AG04450 (cell line): ENCODE measurements around the gene POU6F2. TPM values are rescaled to one million over a fixed set of nuclear protein-coding genes. Genes with fewer than 3 reads are reported as not detected.

Experiments used
- CTCF ChIA-PET: fragments of 300-600, 350-600 bp; formaldehyde crosslinking; extraction: SDS; loops from one replicate; lab custom pipeline; 2022; ENCODE audit warnings: antibody characterized with exemption, inconsistent platforms; lab: Charles Lee
- POLR2A ChIA-PET: fragments of 350-600 bp; formaldehyde crosslinking; extraction: SDS; loops from one replicate; lab custom pipeline; 2021; ENCODE audit warnings: antibody characterized with exemption, inconsistent platforms; lab: Yijun Ruan, JAX
- DNase-seq: peaks from one replicate; pipeline ENCODE4 v3.0.0-alpha.2; 2011; ENCODE audit warnings: low read depth, low spot score
- H3K27ac ChIP-seq: one replicate; pipeline ENCODE4 v1.5.1; 2012; ENCODE audit warnings: low read depth, low read length, control low read depth
- H3K27me3 ChIP-seq: one replicate; pipeline ENCODE4 v1.6.0; 2012; ENCODE audit warnings: low read length; ENCODE audit not compliant: control insufficient read depth, insufficient read depth
- H3K4me3 ChIP-seq: 2 replicates; pipeline ENCODE4 v1.5.1; 2011; ENCODE audit warnings: mild to moderate bottlenecking, low read depth, low read length, control low read depth
- H3K9me3 ChIP-seq: 2 replicates; pipeline ENCODE4 v1.5.1; 2012; ENCODE audit warnings: low read length; ENCODE audit not compliant: control insufficient read depth, insufficient read depth
- CTCF ChIP-seq: IDR thresholded peaks from 2 replicates; pipeline ENCODE4 v1.5.1; 2011; ENCODE audit warnings: low read depth, low read length, control low read depth, inconsistent platforms
- polyA plus RNA-seq: library from polyadenylated mRNA; depleted of rRNA; stranded (reverse); fragments of >200 nt; gene quantifications from 2 replicates; pipeline ENCODE4 v1.2.3, GENCODE V29; 2011

Gene POU6F2
- polyA plus RNA-seq, 1 experiment = not detected

GRCh38 chr7:38934536-38934935 is 43.2 kb upstream of the POU6F2 start:
- no peak for DNase-seq
- H3K27me3 ChIP-seq = peaks cover 8% of the 10 kb centered on the region

GRCh38 chr7:38936641-38937040 is 41.1 kb upstream of the POU6F2 start:
- no peak for TF ChIP-seq CTCF
- DNase-seq = no peak
- CTCF ChIA-PET = no interaction called here
- H3K27me3 ChIP-seq = peaks cover 8% of the 10 kb centered on the region
- POLR2A ChIA-PET = no interaction called here
- no peak overlapping the region for H3K27ac ChIP-seq
- no peak overlapping the region for H3K4me3 ChIP-seq
- no peaks in the 10 kb centered on the region for H3K9me3 ChIP-seq

More at GRCh38 chr7:38934536-38934935, 43.2 kb upstream of the POU6F2 start:
- H3K27ac ChIP-seq = no peak overlapping the region
- no peaks in the 10 kb centered on the region for H3K9me3 ChIP-seq
- H3K4me3 ChIP-seq = no peak overlapping the region
- POLR2A ChIA-PET = no interaction called here
- no peak for TF ChIP-seq CTCF
- CTCF ChIA-PET = no interaction called here

- POLR2A ChIA-PET = no interaction called here
- H3K27me3 ChIP-seq = peaks cover 8% of the 10 kb centered on the region
- no peak for TF ChIP-seq CTCF
- H3K4me3 ChIP-seq = no peak overlapping the region
- no peak overlapping the region for H3K27ac ChIP-seq
- CTCF ChIA-PET = no interaction called here
- H3K9me3 ChIP-seq = no peaks in the 10 kb centered on the region
- DNase-seq = no peak
Measured at GRCh38 chr7:38938001-38938485, 39.7 kb upstream of the POU6F2 start.

- Histone ChIP-seq H3K4me3 (no peak overlapping the region), H3K9me3 (no peaks in the 10 kb centered on the region), H3K27me3 (peaks cover 8% of the 10 kb centered on the region), H3K27ac (no peak overlapping the region)
- ChIA-PET CTCF (no interaction called here), POLR2A (no interaction called here)
- TF ChIP-seq CTCF = no peak
- no peak for DNase-seq
Measured at GRCh38 chr7:38938589-38938988, 39.1 kb upstream of the POU6F2 start.

- Histone ChIP-seq H3K27me3 (peaks cover 8% of the 10 kb centered on the region), H3K4me3 (no peak overlapping the region), H3K27ac (no peak overlapping the region), H3K9me3 (no peaks in the 10 kb centered on the region)
- no peak for TF ChIP-seq CTCF
- CTCF ChIA-PET = interaction anchor here (1.6 kb wide), 1 partner anchor 9 kb away, joined by 6 read pairs; no protein-coding TSS in a partner anchor
- POLR2A ChIA-PET = no interaction called here
- DNase-seq = no peak
Measured at GRCh38 chr7:38940774-38941173, 36.9 kb upstream of the POU6F2 start.
